Measurements from ENCODE around the gene FBXO21. TPM values are rescaled to one million over a fixed set of nuclear protein-coding genes. Genes with fewer than 3 reads are reported as not detected.

Gene FBXO21
- total and polyA plus RNA-seq, 2 donors (not counting 1 experiment from before 2014, with no cell fraction given) = 28.2 to 55.7 TPM

DNA sequence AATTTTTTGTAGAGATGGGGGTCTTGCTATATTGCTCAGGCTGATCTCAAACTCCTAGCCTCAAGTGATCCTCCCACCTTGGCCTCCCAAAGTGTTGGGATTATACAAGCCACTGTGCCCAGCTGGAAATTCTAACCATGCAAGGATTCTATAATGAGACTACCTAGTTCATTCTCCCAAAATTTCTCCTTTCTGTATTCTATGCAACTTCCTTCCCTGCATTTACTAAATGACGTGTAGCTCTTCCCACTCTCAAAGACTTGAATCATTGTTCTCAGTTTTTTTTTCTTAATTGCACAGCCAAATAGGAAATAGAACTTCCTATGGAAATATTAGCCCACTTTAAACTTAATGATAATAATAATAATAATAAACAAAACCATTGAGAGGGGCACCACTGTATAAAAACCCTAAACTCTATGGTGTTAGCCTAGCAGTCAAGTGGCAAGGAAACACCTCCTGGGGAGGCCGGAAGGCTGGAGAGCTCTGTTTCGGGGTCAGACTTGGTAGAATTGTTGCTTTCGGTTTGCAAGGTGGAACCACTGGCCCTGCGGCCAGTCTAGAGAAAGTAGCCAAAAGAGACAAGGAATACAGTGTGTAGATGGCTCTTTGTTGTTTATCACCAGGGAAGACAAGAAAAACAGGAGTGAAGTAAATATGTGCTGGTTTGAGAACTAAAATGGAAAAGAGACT is 51.1 kb downstream of the FBXO21 start:
- H3K4me2 ChIP-seq (replicated peaks; ENCODE audit: low read depth, low read length, poor library complexity, severe bottlenecking) = no peak overlapping the region
- CTCF ChIA-PET = no interaction called here
- intact Hi-C loops (cut with micrococcal nuclease) = no loop called here

DNA sequence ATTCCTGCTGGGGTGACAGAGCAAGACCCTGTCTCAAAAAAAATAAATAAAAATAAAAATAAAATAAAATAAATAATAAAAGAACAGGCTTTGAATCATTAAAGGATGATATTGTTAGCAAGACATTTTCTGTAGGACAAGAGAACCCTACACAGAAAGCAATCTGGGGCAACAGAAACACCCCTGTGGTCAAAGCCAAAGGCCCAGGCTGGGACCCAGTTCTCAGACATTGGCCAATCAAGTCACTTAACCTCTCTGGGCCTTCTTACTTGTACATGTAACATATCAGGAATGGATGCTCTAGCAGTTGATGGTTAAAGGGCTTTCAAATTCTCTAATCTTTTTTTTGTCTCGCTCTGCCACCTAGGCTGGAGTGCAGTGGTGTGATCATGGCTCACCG is 55.5 kb downstream of the FBXO21 start:
- Mint-ChIP-seq H3K4me3 (no peak overlapping the region), H3K4me1 (peaks cover 4% of the 10 kb centered on the region), H3K9me3 (ENCODE audit: insufficient read depth) (no peaks in the 10 kb centered on the region), H3K27ac (no peak overlapping the region), H3K27me3 (no peaks in the 10 kb centered on the region)
- H3K9me3 ChIP-seq (ENCODE audit: control extremely low read depth in 1 of 3, control insufficient read depth in 2 of 3, insufficient read depth in 1 of 3, low read length in 2 of 3) = no peaks in the 10 kb centered on the region
- H3K27me3 ChIP-seq (replicated peaks in 1 of 4; ENCODE audit: control extremely low read depth in 1 of 4, control insufficient read depth in 3 of 4, insufficient read depth in 4 of 4, low read length in 3 of 4) = no peaks in the 10 kb centered on the region
- CTCF ChIA-PET = interaction anchor here (0.6 kb wide), 1 partner anchor 564 kb away, joined by 3 read pairs; no protein-coding TSS in a partner anchor
- no peak overlapping the region for H3K4me2 ChIP-seq (replicated peaks; ENCODE audit: low read depth, low read length, poor library complexity, severe bottlenecking)
- no peaks in the 10 kb centered on the region for H3K79me2 ChIP-seq (ENCODE audit: control insufficient read depth, insufficient read depth, low read length)
- intact Hi-C loops (cut with micrococcal nuclease) = no loop called here
- no peak overlapping the region for H3K27ac ChIP-seq (ENCODE audit: low read length in 2 of 2)
- H3K36me3 ChIP-seq (replicated peaks in 1 of 2; ENCODE audit: control extremely low read depth in 1 of 2, control insufficient read depth in 1 of 2, extremely low read depth in 1 of 2, insufficient read depth in 2 of 2, low read length in 1 of 2) = no peaks in the 10 kb centered on the region
- H4K20me1 ChIP-seq (ENCODE audit: control insufficient read depth, insufficient read depth, low read length, poor library complexity, severe bottlenecking) = no peaks in the 10 kb centered on the region
- H3K9ac ChIP-seq (ENCODE audit: low read length) = no peak overlapping the region
- H3K4me1 ChIP-seq (ENCODE audit: control insufficient read depth in 2 of 2, insufficient read depth in 2 of 2, low read length in 2 of 2) = no peaks in the 10 kb centered on the region
- POLR2A ChIA-PET = no interaction called here
- ATAC-seq (ENCODE audit: low read depth) = no peak
- no peak for TF ChIP-seq EZH2 (IDR thresholded peaks at IDR 0.05; ENCODE audit: borderline replicate concordance, insufficient read depth, low read depth, low read length, poor library complexity, severe bottlenecking)
- TF ChIP-seq, protein P1, sequence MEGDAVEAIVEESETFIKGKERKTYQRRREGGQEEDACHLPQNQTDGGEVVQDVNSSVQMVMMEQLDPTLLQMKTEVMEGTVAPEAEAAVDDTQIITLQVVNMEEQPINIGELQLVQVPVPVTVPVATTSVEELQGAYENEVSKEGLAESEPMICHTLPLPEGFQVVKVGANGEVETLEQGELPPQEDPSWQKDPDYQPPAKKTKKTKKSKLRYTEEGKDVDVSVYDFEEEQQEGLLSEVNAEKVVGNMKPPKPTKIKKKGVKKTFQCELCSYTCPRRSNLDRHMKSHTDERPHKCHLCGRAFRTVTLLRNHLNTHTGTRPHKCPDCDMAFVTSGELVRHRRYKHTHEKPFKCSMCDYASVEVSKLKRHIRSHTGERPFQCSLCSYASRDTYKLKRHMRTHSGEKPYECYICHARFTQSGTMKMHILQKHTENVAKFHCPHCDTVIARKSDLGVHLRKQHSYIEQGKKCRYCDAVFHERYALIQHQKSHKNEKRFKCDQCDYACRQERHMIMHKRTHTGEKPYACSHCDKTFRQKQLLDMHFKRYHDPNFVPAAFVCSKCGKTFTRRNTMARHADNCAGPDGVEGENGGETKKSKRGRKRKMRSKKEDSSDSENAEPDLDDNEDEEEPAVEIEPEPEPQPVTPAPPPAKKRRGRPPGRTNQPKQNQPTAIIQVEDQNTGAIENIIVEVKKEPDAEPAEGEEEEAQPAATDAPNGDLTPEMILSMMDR (IDR thresholded peaks at IDR 0.05) = no peak
- 100% methylated on average over 1 of the region's 2 CpGs for WGBS (ENCODE audit: insufficient coverage)
- no peak overlapping the region for H3K4me3 ChIP-seq (ENCODE audit: control extremely low read depth in 1 of 5, extremely low read depth in 1 of 5, insufficient read depth in 1 of 5, low read depth in 2 of 5, low read length in 4 of 5)
- H2AFZ ChIP-seq (ENCODE audit: insufficient read depth, low read depth, low read length, poor library complexity, severe bottlenecking) = no peak overlapping the region
- DNase-seq = no peak

More for the DNA sequence above, 51.1 kb downstream of the FBXO21 start:
- no peak for TF ChIP-seq EZH2 (IDR thresholded peaks at IDR 0.05; ENCODE audit: borderline replicate concordance, insufficient read depth, low read depth, low read length, poor library complexity, severe bottlenecking)
- TF ChIP-seq, protein P1 (IDR thresholded peaks at IDR 0.05) = no peak
- DNase-seq = no peak
- peaks cover 3 to 4% of the 10 kb centered on the region in 2 experiments for H3K36me3 ChIP-seq (replicated peaks in 1 of 2; ENCODE audit: control extremely low read depth in 1 of 2, control insufficient read depth in 1 of 2, extremely low read depth in 1 of 2, insufficient read depth in 2 of 2, low read length in 1 of 2)
- no peak overlapping the region for H3K9ac ChIP-seq (ENCODE audit: low read length)
- no peak overlapping the region for H3K27ac ChIP-seq (ENCODE audit: low read length in 2 of 2)
- Mint-ChIP-seq H3K9me3 (ENCODE audit: insufficient read depth) (no peaks in the 10 kb centered on the region), H3K27ac (no peak overlapping the region), H3K4me3 (no peak overlapping the region), H3K4me1 (peaks cover 22% of the 10 kb centered on the region), H3K27me3 (no peaks in the 10 kb centered on the region)
- H3K4me3 ChIP-seq (ENCODE audit: control extremely low read depth in 1 of 5, extremely low read depth in 1 of 5, insufficient read depth in 1 of 5, low read depth in 2 of 5, low read length in 4 of 5) = no peak overlapping the region
- no peak for ATAC-seq (ENCODE audit: low read depth)
- POLR2A ChIA-PET = no interaction called here
- H4K20me1 ChIP-seq (ENCODE audit: control insufficient read depth, insufficient read depth, low read length, poor library complexity, severe bottlenecking) = no peaks in the 10 kb centered on the region
- H3K9me3 ChIP-seq (ENCODE audit: control extremely low read depth in 1 of 3, control insufficient read depth in 2 of 3, insufficient read depth in 1 of 3, low read length in 2 of 3) = no peaks in the 10 kb centered on the region
- H3K27me3 ChIP-seq (replicated peaks in 1 of 4; ENCODE audit: control extremely low read depth in 1 of 4, control insufficient read depth in 3 of 4, insufficient read depth in 4 of 4, low read length in 3 of 4) = no peaks in the 10 kb centered on the region
- WGBS (ENCODE audit: insufficient coverage) = 100% methylated on average over 4 of the region's 5 CpGs
- H2AFZ ChIP-seq (ENCODE audit: insufficient read depth, low read depth, low read length, poor library complexity, severe bottlenecking) = no peak overlapping the region
- peaks cover 0 to 3% of the 10 kb centered on the region in 2 donors for H3K4me1 ChIP-seq (ENCODE audit: control insufficient read depth in 2 of 2, insufficient read depth in 2 of 2, low read length in 2 of 2)
- no peaks in the 10 kb centered on the region for H3K79me2 ChIP-seq (ENCODE audit: control insufficient read depth, insufficient read depth, low read length)
